ENCODE results near the gene PTPRN2.

The PTPRN2 gene

DNA sequence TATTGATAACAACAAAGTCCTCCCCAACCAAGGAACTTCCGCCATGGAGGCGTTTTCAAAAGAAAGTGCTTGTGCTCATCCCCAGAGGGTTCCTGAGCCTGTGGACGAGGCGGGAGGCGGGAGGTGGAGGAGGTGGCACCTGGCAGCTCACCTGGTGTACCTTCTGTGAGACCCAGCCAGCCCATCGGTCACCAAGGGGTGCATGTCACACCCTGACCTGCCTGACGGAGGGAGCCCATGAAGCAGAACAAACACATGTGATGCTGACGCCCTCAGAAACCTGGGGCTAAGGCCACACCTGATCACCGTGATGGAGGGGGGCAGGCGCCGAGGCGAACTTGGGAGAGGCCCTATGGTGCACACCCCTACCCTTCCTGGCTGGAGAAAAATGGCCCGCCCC lies 792.0 kb downstream of the PTPRN2 start:
- in situ Hi-C loops (cut with HindIII; ENCODE audit: low pct_ligation_motif_present, low pct_unique_long_range_greater_than_20kb, low sequenced_read_pairs), result no loop called here
- no peak for DNase-seq

DNA sequence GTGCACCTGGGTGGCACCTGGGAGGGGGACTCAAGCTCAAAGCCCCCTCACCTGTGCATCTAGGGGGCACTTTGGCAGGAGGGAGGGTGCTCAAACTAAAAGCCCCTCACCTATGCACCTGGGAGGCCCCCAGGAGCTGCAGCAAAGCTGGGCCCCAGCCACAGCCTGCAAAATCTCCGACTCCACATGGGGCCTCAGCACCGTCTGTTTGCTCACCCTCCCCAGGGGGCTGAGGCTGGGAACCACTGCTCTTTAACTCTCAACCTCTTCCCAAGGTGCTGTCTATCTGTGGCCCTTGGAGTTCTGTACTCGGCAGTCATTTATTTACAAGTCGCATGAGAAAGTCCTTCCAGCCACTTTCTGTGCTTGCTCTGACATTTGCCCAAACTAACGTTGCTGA lies 792.4 kb downstream of the PTPRN2 start:
- DNase-seq, result no peak
- in situ Hi-C loops (cut with HindIII; ENCODE audit: low pct_ligation_motif_present, low pct_unique_long_range_greater_than_20kb, low sequenced_read_pairs), result no loop called here

DNA sequence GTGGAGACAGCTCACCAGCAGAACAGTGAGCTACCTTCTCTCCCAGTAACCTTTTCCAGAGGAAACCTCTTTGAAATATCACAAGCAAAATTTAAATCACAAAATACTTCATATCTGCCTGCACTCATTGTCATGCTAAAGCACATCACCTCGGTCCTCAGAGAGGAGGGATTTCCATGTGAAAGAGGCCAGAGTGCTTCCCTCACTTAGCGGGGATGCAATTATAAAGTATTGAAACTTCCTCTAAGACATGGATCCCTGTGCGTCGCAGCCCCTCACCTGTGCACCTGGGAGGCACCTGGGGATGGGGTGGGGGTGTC lies 792.9 kb downstream of the PTPRN2 start:
- DNase-seq, result no peak
- in situ Hi-C loops (cut with HindIII; ENCODE audit: low pct_ligation_motif_present, low pct_unique_long_range_greater_than_20kb, low sequenced_read_pairs), result no loop called here

DNA sequence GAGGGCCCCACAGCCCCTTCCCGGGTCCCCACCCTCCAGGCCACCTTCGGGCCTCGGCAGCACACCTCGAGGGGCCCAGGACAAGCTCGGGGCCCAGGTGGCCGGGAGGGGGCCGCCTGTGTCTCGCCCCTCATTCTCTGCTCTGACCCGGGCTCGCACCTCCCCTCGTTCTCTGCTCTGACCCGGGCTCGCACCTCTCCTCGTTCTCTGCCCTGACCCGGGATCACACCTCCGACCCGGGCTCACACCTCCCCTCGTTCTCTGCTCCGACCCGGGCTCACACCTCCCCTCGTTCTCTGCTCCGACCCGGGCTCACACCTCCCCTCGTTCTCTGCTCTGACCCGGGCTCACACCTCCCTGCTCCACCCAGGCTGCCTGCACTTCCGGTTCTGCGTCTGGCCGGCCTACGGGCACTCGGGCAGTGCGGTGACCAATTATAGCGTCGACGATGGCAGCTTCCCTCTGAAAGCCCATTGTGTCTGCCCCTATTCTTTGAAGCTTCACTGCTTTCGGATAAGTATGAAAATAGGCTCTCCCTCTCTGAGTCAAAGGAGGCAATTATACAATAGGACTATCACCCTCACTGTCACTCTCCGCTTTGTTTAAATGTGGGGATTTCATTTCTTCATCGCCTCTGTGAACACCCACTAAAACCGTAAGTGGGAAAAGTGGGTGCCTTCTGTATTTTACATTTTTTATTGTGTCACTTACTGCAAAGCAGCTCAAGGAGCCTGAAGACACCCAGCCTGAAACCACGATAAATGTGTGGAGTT lies 793.5 kb downstream of the PTPRN2 start:
- in situ Hi-C loops (cut with HindIII; ENCODE audit: low pct_ligation_motif_present, low pct_unique_long_range_greater_than_20kb, low sequenced_read_pairs), result no loop called here
- no peak for DNase-seq

DNA sequence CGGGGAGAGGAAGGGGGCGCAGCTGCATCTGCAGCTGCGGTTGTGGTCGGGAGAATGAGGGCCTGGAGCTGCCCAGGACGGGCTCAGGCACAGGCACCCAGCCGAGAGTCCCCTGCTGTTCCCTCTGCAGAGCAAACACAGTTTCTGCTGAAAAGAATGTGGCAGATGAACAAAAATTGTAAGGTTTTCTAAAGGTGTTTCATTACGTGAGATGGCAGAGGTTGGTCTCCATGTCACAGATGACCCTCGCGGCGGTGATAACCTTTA lies 794.6 kb downstream of the PTPRN2 start:
- in situ Hi-C loops (cut with HindIII; ENCODE audit: low pct_ligation_motif_present, low pct_unique_long_range_greater_than_20kb, low sequenced_read_pairs), result no loop called here
- DNase-seq, result no peak

DNA sequence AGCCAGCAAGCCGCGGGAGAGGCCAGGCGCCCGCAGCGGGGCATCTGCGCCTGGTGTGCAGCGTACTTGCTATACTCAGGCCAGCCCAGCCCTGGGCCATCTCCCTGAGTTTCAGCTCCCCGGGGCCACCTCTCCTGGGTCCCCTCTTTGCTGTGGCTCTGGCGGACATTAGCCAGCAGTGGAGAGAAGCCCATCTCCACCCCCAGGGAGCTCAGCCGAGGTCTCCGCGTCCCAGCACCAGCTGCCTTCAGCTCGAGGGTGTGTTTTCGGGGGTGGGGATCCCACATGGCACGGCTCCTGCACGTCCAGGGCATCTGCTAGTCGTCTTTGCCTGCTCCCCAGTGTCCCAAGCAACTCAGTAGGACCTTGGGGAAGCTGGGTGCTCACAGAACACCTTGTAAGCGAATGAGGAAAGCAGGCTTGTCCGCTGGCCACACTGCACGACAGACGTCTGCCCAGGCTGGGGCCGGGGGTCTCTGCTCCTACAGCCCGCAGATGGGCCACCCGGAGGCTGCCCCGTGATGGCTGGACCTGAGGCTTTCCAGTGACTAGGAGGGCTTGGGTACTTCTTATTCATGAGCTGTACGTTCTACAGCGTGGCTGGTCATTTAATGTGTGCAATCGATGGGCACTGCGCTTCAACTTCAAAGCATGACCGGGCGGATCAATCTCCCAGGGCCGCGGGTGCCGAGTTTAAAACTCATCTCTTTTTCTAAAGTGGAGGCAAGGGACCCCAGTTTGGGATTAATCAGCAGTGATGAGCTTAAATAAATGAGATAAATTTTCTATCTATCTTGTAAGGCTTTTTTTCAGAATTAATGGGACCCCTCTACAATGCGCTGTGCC lies 795.2 kb downstream of the PTPRN2 start:
- in situ Hi-C loops (cut with HindIII; ENCODE audit: low pct_ligation_motif_present, low pct_unique_long_range_greater_than_20kb, low sequenced_read_pairs), result no loop called here
- DNase-seq, result no peak

DNA sequence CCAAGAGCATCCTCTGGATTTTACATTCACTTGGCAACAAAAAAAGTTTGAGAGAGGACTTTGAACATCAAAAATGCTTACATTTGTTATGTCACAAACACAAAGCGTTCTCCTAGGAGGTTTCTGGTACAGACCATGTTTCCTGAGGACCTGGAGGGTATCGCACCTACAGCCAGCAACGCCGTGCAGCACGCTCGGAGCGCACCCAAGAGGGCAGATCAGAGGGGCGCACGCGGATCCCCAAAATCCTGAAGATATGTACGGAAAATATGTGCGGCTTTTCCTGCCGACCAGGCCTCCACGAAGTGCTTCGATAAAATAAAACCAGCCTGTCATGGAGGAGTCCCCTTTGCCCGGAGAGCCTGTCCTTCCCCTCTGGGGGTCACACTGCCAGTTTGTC lies 796.0 kb downstream of the PTPRN2 start:
- no peak for DNase-seq
- in situ Hi-C loops (cut with HindIII; ENCODE audit: low pct_ligation_motif_present, low pct_unique_long_range_greater_than_20kb, low sequenced_read_pairs), result no loop called here

DNA sequence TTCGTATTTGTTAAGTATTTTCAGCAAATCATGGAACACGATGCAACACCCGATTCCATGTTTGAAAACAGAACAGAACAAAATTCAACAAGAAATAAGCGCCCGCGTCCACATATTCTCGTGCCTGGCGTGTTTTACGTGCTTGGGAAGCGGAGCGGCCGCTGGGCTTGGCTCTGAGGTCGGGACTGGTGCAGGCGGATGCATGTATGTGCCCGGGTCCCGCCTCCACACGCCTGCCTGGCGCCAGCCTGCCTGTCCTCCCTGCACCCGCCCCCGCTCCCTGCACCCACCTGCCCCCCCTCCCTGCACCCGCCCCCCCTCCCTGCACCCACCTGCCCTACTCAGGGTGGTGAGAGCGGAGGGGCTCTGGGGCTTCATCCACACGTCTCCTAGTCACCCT lies 796.4 kb downstream of the PTPRN2 start:
- in situ Hi-C loops (cut with HindIII; ENCODE audit: low pct_ligation_motif_present, low pct_unique_long_range_greater_than_20kb, low sequenced_read_pairs), result no loop called here
- no peak for DNase-seq

DNA sequence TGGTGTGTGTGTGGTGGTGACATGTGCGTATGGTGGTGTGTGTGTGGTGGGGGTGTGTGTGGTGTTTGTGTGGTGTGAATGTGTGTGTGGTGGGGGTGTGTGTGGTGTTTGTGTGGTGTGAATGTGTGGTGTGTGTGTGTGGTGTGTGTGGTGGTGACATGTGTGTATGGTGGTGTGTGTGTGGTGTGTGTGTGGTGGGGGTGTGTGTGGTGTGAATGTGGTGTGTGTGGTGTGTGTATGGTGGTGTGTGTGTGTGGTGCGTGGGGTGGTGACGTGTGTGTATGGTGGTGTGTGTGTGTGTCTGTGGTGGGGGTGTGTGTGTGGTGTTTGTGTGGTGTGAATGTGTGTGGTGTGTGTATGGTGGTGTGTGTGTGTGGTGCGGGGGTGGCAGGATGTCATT lies 797.7 kb downstream of the PTPRN2 start:
- in situ Hi-C loops (cut with HindIII; ENCODE audit: low pct_ligation_motif_present, low pct_unique_long_range_greater_than_20kb, low sequenced_read_pairs), result no loop called here
- no peak for DNase-seq

DNA sequence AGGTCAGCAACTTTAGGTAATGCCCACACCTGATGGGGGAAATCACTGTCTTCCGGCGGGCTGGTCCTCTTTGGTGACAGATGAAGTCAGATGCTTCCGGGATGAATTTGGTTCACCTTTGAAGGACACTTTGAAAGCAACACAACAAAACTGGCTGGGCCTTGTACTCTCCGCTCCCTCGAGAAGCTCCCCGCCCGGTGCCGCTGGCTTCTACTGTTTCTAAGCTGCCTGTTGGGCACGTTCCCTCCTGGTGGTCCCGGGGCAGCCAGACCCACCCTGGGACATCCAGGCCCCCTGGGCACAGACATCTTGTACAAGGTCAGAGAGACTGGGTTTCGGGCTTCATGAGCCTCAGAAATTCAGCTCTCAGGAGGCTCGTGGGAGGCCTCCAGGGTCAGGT lies 798.5 kb downstream of the PTPRN2 start:
- DNase-seq, result no peak
- in situ Hi-C loops (cut with HindIII; ENCODE audit: low pct_ligation_motif_present, low pct_unique_long_range_greater_than_20kb, low sequenced_read_pairs), result no loop called here

DNA sequence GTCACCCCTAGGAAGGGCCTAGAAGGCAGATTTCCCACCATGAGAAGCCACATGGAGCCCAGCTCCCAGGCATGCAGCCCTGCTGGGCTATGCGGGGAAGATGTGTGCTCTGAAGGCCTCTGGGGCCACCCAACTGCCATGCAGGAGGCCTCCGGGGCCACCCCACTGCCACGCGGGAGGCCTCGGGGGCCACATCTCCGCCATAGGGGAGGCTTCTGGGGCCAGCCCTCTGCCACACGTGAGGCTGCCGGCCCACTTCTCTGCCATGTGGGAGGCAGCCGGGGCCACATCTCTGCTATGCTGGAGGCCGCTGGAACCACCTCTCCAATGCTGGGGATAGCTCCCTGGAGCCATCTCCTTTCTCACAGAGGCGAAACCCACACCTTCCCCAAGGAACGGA lies 799.0 kb downstream of the PTPRN2 start:
- in situ Hi-C loops (cut with HindIII; ENCODE audit: low pct_ligation_motif_present, low pct_unique_long_range_greater_than_20kb, low sequenced_read_pairs), result no loop called here
- no peak for DNase-seq

DNA sequence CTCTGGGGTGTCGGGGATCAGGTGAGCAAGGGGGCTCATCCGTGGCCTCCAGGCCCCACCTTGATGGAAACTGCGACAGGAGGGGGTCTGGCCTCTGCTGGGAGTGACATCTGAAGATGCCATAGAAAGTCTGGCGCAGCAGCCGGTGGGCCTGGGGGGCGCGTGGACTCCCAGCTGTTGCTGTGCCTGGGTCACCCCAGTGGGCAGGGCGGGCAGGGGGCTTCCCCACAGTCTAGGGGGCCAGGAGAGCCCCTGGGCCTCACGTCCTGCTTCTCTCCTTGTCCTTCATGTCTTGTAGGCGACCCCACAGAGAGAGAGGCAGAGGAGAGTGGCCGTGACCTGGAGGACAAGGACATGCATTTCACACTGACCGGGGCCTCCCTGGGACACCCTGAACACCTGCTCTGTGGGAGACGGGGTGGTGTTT lies 800.3 kb downstream of the PTPRN2 start:
- in situ Hi-C loops (cut with HindIII; ENCODE audit: low pct_ligation_motif_present, low pct_unique_long_range_greater_than_20kb, low sequenced_read_pairs), result no loop called here
- DNase-seq, result no peak

DNA sequence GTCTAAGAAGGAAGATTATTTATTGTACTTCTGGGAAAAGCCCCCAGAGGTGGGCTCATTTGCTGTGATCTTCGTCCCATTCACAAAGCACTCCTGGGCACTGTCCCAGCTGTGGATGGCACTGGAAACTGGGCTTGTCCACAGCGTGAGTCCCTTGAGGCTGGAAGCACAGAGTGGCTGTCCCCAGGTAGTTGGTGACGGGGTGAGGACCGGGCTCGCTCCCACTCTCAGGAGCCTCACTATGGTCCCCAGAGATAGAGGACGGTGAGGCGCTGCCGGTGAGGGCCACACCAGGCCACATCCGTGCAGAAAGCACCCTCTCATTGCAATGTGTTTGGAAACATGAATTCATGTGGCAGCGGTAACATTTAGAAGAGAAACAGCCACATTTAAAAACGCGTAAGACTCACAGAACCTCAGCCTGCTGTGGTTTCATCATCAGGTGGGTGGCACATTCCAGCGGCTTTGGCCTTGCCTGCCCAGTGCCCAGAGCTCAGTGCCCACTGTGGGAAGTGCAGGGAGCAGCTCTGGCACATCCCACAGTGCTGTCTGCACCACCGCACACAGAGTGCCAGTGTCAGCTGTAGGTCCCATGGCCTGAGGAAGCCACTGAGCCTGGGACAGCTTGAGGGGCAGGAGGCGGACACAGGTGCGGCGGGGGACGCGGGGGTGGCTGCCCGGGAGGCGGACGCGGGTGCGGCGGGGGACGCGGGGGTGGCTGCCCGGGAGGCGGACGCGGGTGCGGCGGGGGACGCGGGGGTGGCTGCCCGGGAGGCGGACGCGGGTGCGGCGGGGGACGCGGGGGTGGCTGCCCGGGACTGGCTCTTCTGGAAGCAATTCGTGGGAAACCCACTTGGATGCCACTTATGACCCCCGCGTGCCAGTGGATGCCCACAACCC lies 801.0 kb downstream of the PTPRN2 start:
- DNase-seq, result no peak
- in situ Hi-C loops (cut with HindIII; ENCODE audit: low pct_ligation_motif_present, low pct_unique_long_range_greater_than_20kb, low sequenced_read_pairs), result no loop called here

DNA sequence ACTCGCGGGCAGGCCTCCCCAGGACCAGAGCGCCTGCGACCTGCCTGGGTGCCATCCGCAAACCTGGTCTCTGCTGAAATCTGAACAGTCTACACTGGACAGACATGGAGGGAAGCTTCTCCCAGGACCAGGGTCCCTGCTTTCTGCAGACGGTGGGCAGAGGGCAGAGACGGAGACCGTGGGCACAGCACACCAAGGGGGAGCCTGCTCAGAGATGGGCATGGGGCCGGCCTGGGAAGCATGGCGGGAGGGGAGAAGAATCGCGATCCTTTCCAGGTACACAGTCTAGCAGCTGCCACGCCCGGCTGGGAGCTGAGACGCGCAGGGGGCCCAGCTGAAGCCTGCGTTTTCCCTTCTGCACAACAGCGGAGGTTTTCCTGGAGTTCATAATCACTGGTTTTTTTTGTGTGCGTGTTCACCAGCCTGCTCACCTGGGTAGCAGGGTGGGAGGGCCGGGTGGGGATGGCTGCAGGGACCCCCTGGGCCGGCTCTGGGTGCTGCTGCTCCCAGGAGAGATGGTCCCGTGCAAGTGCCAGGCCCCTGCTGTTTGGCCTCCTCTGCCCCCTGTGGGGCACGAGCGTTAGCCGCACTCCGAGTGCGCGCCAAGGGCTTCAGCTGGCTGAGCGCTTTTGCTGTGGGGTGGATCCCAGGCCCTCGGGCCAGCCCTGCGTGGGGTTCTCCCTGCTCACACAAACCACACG lies 802.0 kb downstream of the PTPRN2 start:
- no peak for DNase-seq
- in situ Hi-C loops (cut with HindIII; ENCODE audit: low pct_ligation_motif_present, low pct_unique_long_range_greater_than_20kb, low sequenced_read_pairs), result no loop called here

DNA sequence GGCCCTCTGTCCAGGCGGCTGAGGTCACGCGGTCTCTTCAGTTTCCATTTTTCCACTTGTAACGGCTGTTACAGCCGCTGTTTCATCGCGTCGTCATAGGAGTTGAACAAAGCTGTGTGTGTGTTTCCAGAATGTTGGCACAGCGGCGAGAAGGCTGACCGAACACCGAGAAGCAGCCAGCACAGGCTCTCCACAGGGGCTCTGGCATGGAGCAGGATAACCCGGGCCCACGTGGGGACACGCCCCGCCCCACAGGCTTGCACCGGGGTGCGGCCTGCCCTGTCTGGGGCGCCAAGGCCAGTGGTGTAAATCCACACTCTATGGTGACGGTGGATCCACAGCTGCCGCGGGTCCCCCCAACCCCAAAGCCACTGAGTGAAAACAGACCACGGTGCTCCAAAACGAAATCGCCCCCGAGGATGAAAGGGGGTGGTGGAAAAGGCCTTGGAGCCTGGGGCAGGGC lies 802.6 kb downstream of the PTPRN2 start:
- in situ Hi-C loops (cut with HindIII; ENCODE audit: low pct_ligation_motif_present, low pct_unique_long_range_greater_than_20kb, low sequenced_read_pairs), result no loop called here
- DNase-seq, result no peak

DNA sequence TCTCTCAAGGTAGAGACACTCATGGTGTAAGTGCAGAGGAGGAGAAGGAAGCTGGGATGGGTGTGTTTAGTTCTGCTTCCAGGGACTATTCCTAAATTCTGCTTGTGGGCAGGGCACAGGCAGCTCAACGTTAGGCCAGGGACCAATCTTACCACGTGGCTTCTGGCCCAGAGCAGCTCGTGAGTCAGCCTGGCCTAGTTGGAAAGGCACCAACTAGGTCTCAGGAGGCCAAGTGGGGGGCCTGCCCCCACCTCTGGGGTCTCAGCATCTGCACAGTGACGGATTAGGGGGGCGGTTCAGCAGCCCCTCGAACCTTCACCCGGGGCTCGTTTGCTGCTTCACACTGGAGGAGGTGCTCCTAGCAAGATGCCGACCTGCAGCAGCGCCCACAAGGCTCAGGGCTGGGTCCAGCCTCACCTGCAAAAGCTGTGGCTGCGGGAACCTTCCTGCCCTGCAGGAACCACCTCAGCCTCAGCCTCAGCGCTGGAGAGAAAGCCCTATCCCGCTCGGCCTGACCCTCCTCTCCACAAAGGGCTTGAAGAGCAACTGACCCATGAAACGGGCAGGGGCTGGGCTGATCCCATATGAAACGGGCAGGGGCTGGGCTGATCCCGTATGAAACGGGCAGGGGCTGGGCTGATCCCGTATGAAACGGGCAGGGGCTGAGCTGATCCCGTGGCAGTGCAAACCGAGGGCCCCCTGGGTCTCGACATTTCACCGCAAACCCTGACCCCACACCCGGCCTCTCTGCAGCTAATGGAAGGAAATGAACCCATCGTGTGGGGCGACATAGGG lies 803.4 kb downstream of the PTPRN2 start:
- DNase-seq, result no peak
- in situ Hi-C loops (cut with HindIII; ENCODE audit: low pct_ligation_motif_present, low pct_unique_long_range_greater_than_20kb, low sequenced_read_pairs), result no loop called here

DNA sequence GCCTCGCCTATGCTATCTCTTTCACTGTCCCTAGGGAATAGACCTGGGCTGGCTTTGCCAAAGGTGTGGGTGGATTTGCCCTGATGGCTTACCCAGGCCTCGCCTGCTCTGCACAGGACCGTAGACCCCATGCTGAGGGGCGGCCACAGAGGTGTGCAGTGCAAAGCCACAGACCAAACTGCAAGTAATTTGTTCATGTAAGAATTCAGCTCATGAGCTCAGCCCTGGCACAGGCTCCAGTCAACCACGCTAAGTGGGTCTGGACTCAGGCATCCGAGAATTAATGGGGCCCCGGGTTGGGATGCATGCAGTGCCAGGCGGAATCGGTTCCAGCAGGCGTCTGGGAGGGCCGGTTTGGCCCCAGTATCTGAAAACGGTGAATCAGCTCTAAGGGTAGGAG lies 805.6 kb downstream of the PTPRN2 start:
- DNase-seq, result no peak
- in situ Hi-C loops (cut with HindIII; ENCODE audit: low pct_ligation_motif_present, low pct_unique_long_range_greater_than_20kb, low sequenced_read_pairs), result no loop called here

DNA sequence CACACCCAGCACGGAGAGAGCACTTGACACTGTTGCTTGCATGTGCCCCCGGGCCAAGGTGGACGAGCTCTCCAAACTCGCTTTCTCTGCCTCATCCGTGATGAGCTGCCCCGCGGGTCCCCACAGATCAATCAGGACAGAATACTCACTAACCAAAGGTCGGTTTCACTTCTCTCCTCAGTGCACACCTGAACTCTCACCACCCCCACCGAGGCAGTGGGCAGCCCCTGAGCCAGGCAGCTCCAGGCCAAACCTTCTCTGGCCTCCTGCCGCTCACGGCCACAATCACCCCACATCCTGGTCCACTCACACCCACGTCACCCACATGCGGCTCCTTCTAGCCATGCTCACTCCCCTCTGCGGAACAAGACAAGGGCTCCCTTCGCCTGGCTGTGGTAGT lies 806.9 kb downstream of the PTPRN2 start:
- DNase-seq, result no peak
- in situ Hi-C loops (cut with HindIII; ENCODE audit: low pct_ligation_motif_present, low pct_unique_long_range_greater_than_20kb, low sequenced_read_pairs), result no loop called here

Measured in ACHN (cell line).